CD14-positive monocyte (primary cell): ENCODE measurements around the gene BAZ2B. TPM values are rescaled to one million over a fixed set of nuclear protein-coding genes. Genes with fewer than 3 reads are reported as not detected.

Experiments
- DNase-seq, 3 donors: peaks; one replicate each; pipeline ENCODE4 v3.0.0-alpha.2; 2011 to 2022
- H2AFZ ChIP-seq: 2 replicates; pipeline ENCODE4 v1.6.0; 2012; ENCODE audit warnings: mild to moderate bottlenecking, low read depth, low read length, inconsistent platforms; ENCODE audit not compliant: insufficient read depth, poor library complexity, severe bottlenecking
- H3K27ac ChIP-seq, 2 donors: 1 replicate in 1 of 2; 2 replicates in 1 of 2; pipeline ENCODE4 v1.5.1; 2012 to 2013; ENCODE audit warnings: low read length in 2 of 2, control low read depth in 1 of 2, inconsistent platforms in 1 of 2, low read depth in 1 of 2, mild to moderate bottlenecking in 1 of 2
- H3K27me3 ChIP-seq, 2 donors: one replicate each; pipeline versions ENCODE4 v1.6.0 to v1.6.1; 2011 to 2013; ENCODE audit warnings: low read length in 2 of 2; ENCODE audit not compliant: control insufficient read depth in 2 of 2, insufficient read depth in 2 of 2
- H3K36me3 ChIP-seq, 2 donors: replicated peaks in 1 of 2; 1 replicate in 1 of 2; 2 replicates in 1 of 2; pipeline versions ENCODE4 v1.5.1 to v1.6.1; 2012 to 2013; ENCODE audit warnings: low read length in 2 of 2, control low read depth in 1 of 2, inconsistent platforms in 1 of 2, mild to moderate bottlenecking in 1 of 2; ENCODE audit not compliant: insufficient read depth in 2 of 2, control insufficient read depth in 1 of 2
- H3K4me1 ChIP-seq, 2 donors: 1 replicate in 1 of 2; 2 replicates in 1 of 2; pipeline versions ENCODE4 v1.5.1 to v1.6.1; 2012 to 2013; ENCODE audit warnings: low read length in 2 of 2, control low read depth in 1 of 2, inconsistent platforms in 1 of 2, mild to moderate bottlenecking in 1 of 2, moderate library complexity in 1 of 2; ENCODE audit not compliant: insufficient read depth in 2 of 2, control insufficient read depth in 1 of 2
- H3K4me2 ChIP-seq: replicated peaks from 2 replicates; pipeline ENCODE3; 2012; ENCODE audit warnings: low read length, moderate library complexity, mild to moderate bottlenecking; ENCODE audit not compliant: poor library complexity, severe bottlenecking; ENCODE audit errors: extremely low read depth
- H3K4me3 ChIP-seq, 3 experiments: fragments of 200-600 bp in 1 of 3; sonication (generic) in 1 of 3; replicated peaks in 1 of 3; 1 replicate in 2 of 3; 2 replicates in 1 of 3; pipeline ENCODE4 v1.5.1; 2011 to 2013; ENCODE audit warnings: low read length in 3 of 3, mild to moderate bottlenecking in 3 of 3, control low read depth in 2 of 3, low read depth in 2 of 3, inconsistent platforms in 1 of 3, moderate library complexity in 1 of 3
- H3K79me2 ChIP-seq: 2 replicates; pipeline ENCODE4 v1.6.0; 2012; ENCODE audit warnings: mild to moderate bottlenecking, control low read depth, inconsistent platforms, low read length, moderate library complexity; ENCODE audit not compliant: insufficient read depth
- H3K9ac ChIP-seq: 2 replicates; pipeline ENCODE4 v1.6.0; 2017; ENCODE audit warnings: low read length, mild to moderate bottlenecking; ENCODE audit not compliant: insufficient read depth, poor library complexity, severe bottlenecking
- H3K9me3 ChIP-seq, 2 donors: replicated peaks in 1 of 2; 1 replicate in 1 of 2; 2 replicates in 1 of 2; pipeline versions ENCODE4 v1.5.1 to v1.6.1; 2012 to 2013; ENCODE audit warnings: low read length in 2 of 2, control low read depth in 1 of 2; ENCODE audit not compliant: control insufficient read depth in 1 of 2, insufficient read depth in 1 of 2
- H4K20me1 ChIP-seq: 2 replicates; pipeline ENCODE4 v1.6.0; 2012; ENCODE audit warnings: mild to moderate bottlenecking, low read length, control low read depth, moderate library complexity; ENCODE audit not compliant: insufficient read depth
- H3K27ac Mint-ChIP-seq, 7 donors: one replicate each; pipeline ENCODE4 v1.8.0; 2020; ENCODE audit warnings: mild to moderate bottlenecking in 7 of 7, mixed read lengths in 7 of 7, moderate library complexity in 6 of 7, inconsistent platforms in 2 of 7
- H3K27me3 Mint-ChIP-seq, 3 donors: one replicate each; pipeline ENCODE4 v1.8.0; 2021 to 2022; ENCODE audit warnings: low read depth in 3 of 3, mild to moderate bottlenecking in 3 of 3, mixed read lengths in 3 of 3, moderate library complexity in 3 of 3, inconsistent platforms in 1 of 3
- H3K36me3 Mint-ChIP-seq, 2 donors: one replicate each; pipeline ENCODE4 v1.8.0; 2020; ENCODE audit warnings: mixed read lengths in 2 of 2, inconsistent platforms in 1 of 2, mild to moderate bottlenecking in 1 of 2
- H3K4me1 Mint-ChIP-seq: one replicate; pipeline ENCODE4 v1.8.0; 2020; ENCODE audit warnings: mild to moderate bottlenecking, mixed read lengths
- H3K4me3 Mint-ChIP-seq, 2 donors: one replicate each; pipeline ENCODE4 v1.8.0; 2020; ENCODE audit warnings: mild to moderate bottlenecking in 2 of 2, mixed read lengths in 2 of 2, moderate library complexity in 1 of 2
- H3K9me3 Mint-ChIP-seq, 7 donors: one replicate each; pipeline ENCODE4 v1.8.0; 2020 to 2022; ENCODE audit warnings: mixed read lengths in 7 of 7, mild to moderate bottlenecking in 6 of 7, moderate library complexity in 6 of 7, inconsistent platforms in 2 of 7
- CTCF ChIP-seq: fragments of 200-600 bp; IDR thresholded peaks from one replicate; pipeline ENCODE4 v1.8.0; 2022; ENCODE audit warnings: antibody characterized with exemption, mild to moderate bottlenecking
- WGBS: methylation state at CpG from one replicate; pipeline ENCODE4 v1.1.5; 2013; ENCODE audit warnings: missing lambda C conversion rate; ENCODE audit not compliant: insufficient coverage; 5-methylcytosine and 5-hydroxymethylcytosine counted together
- intact Hi-C, 2 donors: fragments of 100-400 bp; cut with micrococcal nuclease; formaldehyde crosslinking; loops; one replicate each; pipeline versions ENCODE4 v1.15.0 to v1.15.1; 2023
- polyA plus RNA-seq, 3 donors: library from polyadenylated mRNA; depleted of rRNA in 1 of 3; unstranded in 2 of 3; stranded (reverse) in 1 of 3; fragments of 300-500 nt in 2 of 3; fragments of >200 nt in 1 of 3; fragmentation: Illumina TruSeq in 2 of 3; gene quantifications; 1 replicate in 2 of 3; 2 replicates in 1 of 3; pipeline ENCODE4 v1.2.3, GENCODE V29; 2012 to 2021

Gene BAZ2B
- polyA plus RNA-seq, 3 donors, result 12.9 to 34.2 (median 31.6) TPM

GRCh38 chr2:159508140-159508539, 108.2 kb downstream of the BAZ2B start:
- WGBS, result 100% methylated on average over 1 of the region's 2 CpGs
- Histone ChIP-seq H3K4me1 (peaks cover 11 to 18% of the 10 kb centered on the region in 2 donors), H3K27me3 (no peaks in the 10 kb centered on the region), H3K27ac (peak overlapping the region in 1 of 2 donors; percentile 63), H2AFZ (no peak overlapping the region), H4K20me1 (peaks cover 28% of the 10 kb centered on the region), H3K4me2 (no peak overlapping the region), H3K9ac (no peak overlapping the region), H3K9me3 (no peaks in the 10 kb centered on the region), H3K36me3 (peaks cover 0 to 3% of the 10 kb centered on the region in 2 donors), H3K4me3 (no peak overlapping the region), H3K79me2 (peaks cover 69% of the 10 kb centered on the region)
- no peaks in the 10 kb centered on the region for H3K36me3 Mint-ChIP-seq
- no peak for TF ChIP-seq CTCF
- intact Hi-C loops, result no loop called here
- H3K4me3 Mint-ChIP-seq, result no peak overlapping the region
- no peak for DNase-seq
- peak overlapping the region in 3 of 7 donors; percentile 41 to 65 (median 56) for H3K27ac Mint-ChIP-seq
- H3K27me3 Mint-ChIP-seq, result no peaks in the 10 kb centered on the region
- no peaks in the 10 kb centered on the region for H3K9me3 Mint-ChIP-seq
- peaks cover 29% of the 10 kb centered on the region for H3K4me1 Mint-ChIP-seq

- WGBS, result no CpG with 5 or more reads among the region's 2 CpGs
- Mint-ChIP-seq H3K9me3 (peaks cover 0 to 1% (median 0%) of the 10 kb centered on the region in 7 donors), H3K27ac (peak overlapping the region in 6 of 7 donors; percentile 2 to 76 (median 60)), H3K36me3 (no peaks in the 10 kb centered on the region), H3K4me1 (peaks cover 37% of the 10 kb centered on the region), H3K4me3 (peak overlapping the region; percentile 18 to 56), H3K27me3 (no peaks in the 10 kb centered on the region)
- Histone ChIP-seq H4K20me1 (peaks cover 40% of the 10 kb centered on the region), H2AFZ (no peak overlapping the region), H3K9me3 (no peaks in the 10 kb centered on the region), H3K79me2 (peaks cover 68% of the 10 kb centered on the region), H3K4me3 (peak overlapping the region in 1 of 3 experiments; percentile 16), H3K9ac (no peak overlapping the region), H3K27ac (peak overlapping the region in 1 of 2 donors; percentile 63), H3K36me3 (peaks cover 0 to 3% of the 10 kb centered on the region in 2 donors), H3K4me2 (peak overlapping the region; percentile 49), H3K4me1 (peaks cover 11 to 22% of the 10 kb centered on the region in 2 donors), H3K27me3 (no peaks in the 10 kb centered on the region)
- TF ChIP-seq CTCF, result no peak
- peak in 2 of 3 donors; percentile 9 to 32 for DNase-seq
- intact Hi-C loops, result no loop called here
Measured at GRCh38 chr2:159506764-159507440, 109.4 kb downstream of the BAZ2B start.
